Body of pancreas (tissue), 4 donors: Measurements from ENCODE around the gene VNN1. TPM values are rescaled to one million over a fixed set of nuclear protein-coding genes. Genes with fewer than 3 reads are reported as not detected.

ENCODE experiments used
- ATAC-seq: fragments of 150-250 bp; one replicate; pipeline ENCODE4 v1.9.1; 2016
- DNase-seq, 4 donors: peaks; one replicate each; pipeline ENCODE4 v3.0.0-alpha.2; 2019
- H3K27ac ChIP-seq, 4 donors: fragments of 200-600 bp; sonication (generic); 1 replicate in 3 of 4; 2 replicates in 1 of 4; pipeline versions ENCODE4 v1.5.1 to v1.6.1; 2016 to 2019; ENCODE audit warnings: mild to moderate bottlenecking in 1 of 4, mixed read lengths in 1 of 4, moderate library complexity in 1 of 4
- H3K27me3 ChIP-seq, 2 donors: fragments of 200-600 bp; sonication (generic); one replicate each; pipeline ENCODE4 v1.6.0; 2016; ENCODE audit warnings: mild to moderate bottlenecking in 1 of 2
- H3K36me3 ChIP-seq, 2 donors: fragments of 200-600 bp; sonication (generic); replicated peaks in 1 of 2; 2 replicates each; pipeline ENCODE4 v1.5.1; 2016; ENCODE audit warnings: low read depth in 2 of 2; ENCODE audit not compliant: insufficient read depth in 1 of 2
- H3K4me1 ChIP-seq: fragments of 200-600 bp; sonication (generic); one replicate; pipeline ENCODE4 v1.6.0; 2016
- H3K4me3 ChIP-seq, 2 donors: fragments of 200-600 bp; sonication (generic); 1 replicate in 1 of 2; 2 replicates in 1 of 2; pipeline ENCODE4 v1.5.1; 2016 to 2019
- H3K9me3 ChIP-seq, 3 donors: fragments of 200-600 bp; sonication (generic); 1 replicate in 2 of 3; 2 replicates in 1 of 3; pipeline ENCODE4 v1.5.1; 2016
- CTCF ChIP-seq, 7 experiments: fragments of 450-650 bp in 4 of 7; fragments of 200-600 bp in 3 of 7; sonication (generic) in 3 of 7; IDR thresholded peaks; one replicate each; pipeline ENCODE4 v1.5.1; 2016 to 2019; ENCODE audit warnings: antibody characterized with exemption in 7 of 7
- POLR2A ChIP-seq, 3 donors: fragments of 450-650 bp; IDR thresholded peaks; one replicate each; pipeline ENCODE4 v1.6.1; 2016; ENCODE audit warnings: antibody characterized with exemption in 3 of 3, mild to moderate bottlenecking in 2 of 3
- WGBS, 2 donors: methylation state at CpG; one replicate each; pipeline ENCODE4 v1.1.5; 2017; 5-methylcytosine and 5-hydroxymethylcytosine counted together
- intact Hi-C: fragments of 100-400 bp; cut with DNase I; formaldehyde crosslinking; loops from one replicate; pipeline ENCODE4 v1.15.1; 2023
- total RNA-seq, 2 donors: library from RNA; depleted of rRNA; stranded (reverse); fragments of >200 nt; gene quantifications; one replicate each; pipeline ENCODE4 v1.1.0, GENCODE V29; 2016

Gene VNN1, protein sequence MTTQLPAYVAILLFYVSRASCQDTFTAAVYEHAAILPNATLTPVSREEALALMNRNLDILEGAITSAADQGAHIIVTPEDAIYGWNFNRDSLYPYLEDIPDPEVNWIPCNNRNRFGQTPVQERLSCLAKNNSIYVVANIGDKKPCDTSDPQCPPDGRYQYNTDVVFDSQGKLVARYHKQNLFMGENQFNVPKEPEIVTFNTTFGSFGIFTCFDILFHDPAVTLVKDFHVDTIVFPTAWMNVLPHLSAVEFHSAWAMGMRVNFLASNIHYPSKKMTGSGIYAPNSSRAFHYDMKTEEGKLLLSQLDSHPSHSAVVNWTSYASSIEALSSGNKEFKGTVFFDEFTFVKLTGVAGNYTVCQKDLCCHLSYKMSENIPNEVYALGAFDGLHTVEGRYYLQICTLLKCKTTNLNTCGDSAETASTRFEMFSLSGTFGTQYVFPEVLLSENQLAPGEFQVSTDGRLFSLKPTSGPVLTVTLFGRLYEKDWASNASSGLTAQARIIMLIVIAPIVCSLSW
- total RNA-seq: 1 to 10 TPM in 1 of 2 donors, not detected in 1; 1.3 TPM

DNA sequence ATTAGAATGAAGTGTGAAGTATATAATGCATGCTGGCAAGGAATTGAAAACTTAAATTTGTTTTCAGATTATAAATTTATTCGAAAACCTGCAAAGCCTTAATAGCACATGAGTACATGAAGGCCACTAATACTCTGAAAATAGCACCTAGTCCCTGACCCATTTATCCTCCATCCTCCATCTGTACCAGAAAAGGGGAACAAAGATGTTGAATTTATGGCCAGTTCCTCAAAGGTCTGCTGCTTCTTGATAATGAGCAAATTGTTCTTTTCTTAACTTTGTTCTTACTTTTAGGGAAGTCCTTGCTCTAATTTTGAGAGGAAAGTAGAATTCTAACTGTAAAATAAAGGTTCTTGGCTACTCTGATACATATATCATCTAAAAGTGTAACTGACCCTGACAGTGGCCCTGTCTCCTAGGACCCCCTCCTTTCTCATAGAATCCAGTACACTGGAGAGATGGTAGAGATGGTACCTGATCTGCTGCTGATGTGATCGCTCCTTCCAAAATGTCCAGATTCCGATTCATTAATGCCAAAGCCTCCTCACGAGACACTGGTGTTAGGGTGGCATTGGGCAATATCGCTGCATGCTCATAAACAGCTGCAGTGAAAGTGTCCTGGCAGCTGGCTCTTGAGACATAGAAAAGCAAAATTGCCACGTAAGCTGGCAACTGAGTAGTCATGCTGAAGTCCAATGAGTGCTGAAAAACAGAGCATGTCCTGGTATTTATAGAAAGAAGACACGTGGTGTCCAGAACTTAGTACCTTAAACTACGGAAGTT is at the start of gene VNN1:
TSS of gene VNN1 (minus strand) at position 704 of the 783 bp plus-strand sequence. CDS start at position 684, 20 bp downstream.
- intact Hi-C loops: no loop called here
- H3K36me3 ChIP-seq: no peaks in the 10 kb centered on the region
- TF ChIP-seq POLR2A (IDR thresholded peaks at IDR 0.05) (no peak), CTCF (IDR thresholded peaks at IDR 0.05) (no peak)
- H3K9me3 ChIP-seq: no peaks in the 10 kb centered on the region
- 68 to 80% methylated on average over 8 of the region's 8 CpGs for WGBS, 2 donors
- H3K4me1 ChIP-seq: no peaks in the 10 kb centered on the region
- peak within 1 kb of the TSS in 3 of 4 donors; percentile 11 to 75 (median 30) for H3K27ac ChIP-seq
- no peak within 1 kb of the TSS for H3K4me3 ChIP-seq
- DNase-seq (peak in 1 of 4 donors; percentile 65), ATAC-seq (no peak)
- H3K27me3 ChIP-seq: no peaks in the 10 kb centered on the region

DNA sequence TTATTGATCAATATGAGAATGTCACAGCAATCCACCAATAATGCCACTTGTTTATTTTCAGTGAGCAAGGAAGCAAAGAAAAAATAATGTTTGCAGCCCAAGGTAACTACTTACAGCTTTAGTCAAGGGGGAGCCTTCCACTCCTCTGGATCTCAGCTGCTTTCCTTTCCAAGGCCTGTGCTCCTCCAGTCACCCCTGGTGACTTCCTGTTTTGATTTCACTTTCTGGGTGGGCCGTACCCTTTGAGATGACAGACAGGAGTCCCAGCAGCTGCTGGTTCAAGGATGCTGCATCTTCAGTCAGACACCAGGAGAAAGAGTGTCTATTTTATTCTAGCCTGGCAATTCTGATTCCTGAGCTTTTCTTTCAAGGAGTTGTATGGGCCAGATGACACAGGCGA is 49.4 kb upstream of the VNN1 start:
- Histone ChIP-seq H3K4me3 (no peak overlapping the region), H3K4me1 (peaks cover 13% of the 10 kb centered on the region), H3K9me3 (no peaks in the 10 kb centered on the region), H3K27me3 (no peaks in the 10 kb centered on the region), H3K27ac (no peak overlapping the region), H3K36me3 (no peaks in the 10 kb centered on the region)
- DNase-seq (no peak), ATAC-seq (no peak)
- 64 to 78% methylated on average over 2 of the region's 2 CpGs for WGBS, 2 donors
- TF ChIP-seq CTCF (IDR thresholded peaks at IDR 0.05): no peak
- no peak for TF ChIP-seq POLR2A (IDR thresholded peaks at IDR 0.05)
- intact Hi-C loops: no loop called here

DNA sequence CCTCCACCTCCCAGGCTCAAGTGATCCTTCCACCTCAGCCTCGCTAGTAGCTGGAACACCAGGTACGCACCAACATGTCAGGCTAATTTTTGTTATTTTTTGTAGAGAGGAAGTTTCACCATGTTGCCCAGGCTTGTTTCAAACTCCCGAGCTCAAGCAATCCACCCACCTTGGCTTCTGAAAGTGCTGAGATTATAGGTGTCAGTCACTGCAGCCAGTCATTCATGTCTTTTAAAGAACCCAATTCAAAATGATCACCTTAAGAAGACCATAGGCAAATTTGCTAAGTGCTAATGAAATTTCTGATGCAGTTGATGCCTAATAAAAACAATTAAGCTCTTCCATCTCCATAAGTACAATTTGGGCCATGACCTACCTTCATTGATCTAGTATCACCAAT is 46.4 kb upstream of the VNN1 start:
- H3K4me1 ChIP-seq: peaks cover 9% of the 10 kb centered on the region

DNA sequence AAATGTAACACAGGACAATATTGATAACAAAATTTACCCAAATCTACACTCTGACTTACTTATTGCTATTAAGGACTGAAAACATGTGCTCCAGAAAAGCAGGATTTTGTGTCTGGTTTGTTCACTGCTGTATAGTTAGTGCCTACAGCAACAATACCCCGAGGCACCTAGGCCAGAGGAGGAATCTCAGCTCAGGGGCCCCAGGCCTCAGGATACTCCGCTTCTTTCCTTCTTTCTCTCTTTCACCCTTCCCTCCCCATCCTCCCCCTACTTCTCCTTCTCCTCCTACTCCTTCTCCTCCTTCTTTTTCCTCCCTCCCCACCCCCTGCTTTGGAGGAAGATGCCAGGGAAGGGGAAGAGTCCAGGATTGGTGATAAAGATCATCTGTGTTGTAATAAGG is 44.8 kb upstream of the VNN1 start:
- WGBS, 2 donors: 82 to 91% methylated on average over 2 of the region's 2 CpGs
- H3K36me3 ChIP-seq: no peaks in the 10 kb centered on the region
- H3K9me3 ChIP-seq: no peaks in the 10 kb centered on the region
- no peak overlapping the region for H3K27ac ChIP-seq
- DNase-seq (no peak), ATAC-seq (no peak)
- no peak overlapping the region for H3K4me3 ChIP-seq
- peaks cover 1% of the 10 kb centered on the region for H3K4me1 ChIP-seq
- H3K27me3 ChIP-seq: no peaks in the 10 kb centered on the region
- intact Hi-C loops: no loop called here
- no peak for TF ChIP-seq CTCF (IDR thresholded peaks at IDR 0.05)
- no peak for TF ChIP-seq POLR2A (IDR thresholded peaks at IDR 0.05)

More for the DNA sequence above, 46.4 kb upstream of the VNN1 start:
- TF ChIP-seq POLR2A (IDR thresholded peaks at IDR 0.05) (no peak), CTCF (IDR thresholded peaks at IDR 0.05) (no peak)
- Histone ChIP-seq H3K27me3 (no peaks in the 10 kb centered on the region), H3K36me3 (no peaks in the 10 kb centered on the region), H3K9me3 (no peaks in the 10 kb centered on the region), H3K27ac (no peak overlapping the region), H3K4me3 (no peak overlapping the region)
- 85 to 88% methylated on average over 3 of the region's 3 CpGs for WGBS, 2 donors
- intact Hi-C loops: no loop called here
- DNase-seq: no peak
- ATAC-seq: no peak
